Measurements from ENCODE around the gene MSMP. TPM values are rescaled to one million over a fixed set of nuclear protein-coding genes. Genes with fewer than 3 reads are reported as not detected.

Gene MSMP, protein sequence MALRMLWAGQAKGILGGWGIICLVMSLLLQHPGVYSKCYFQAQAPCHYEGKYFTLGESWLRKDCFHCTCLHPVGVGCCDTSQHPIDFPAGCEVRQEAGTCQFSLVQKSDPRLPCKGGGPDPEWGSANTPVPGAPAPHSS
- not detected in 2 replicates for total RNA-seq (2014; rRNA removed; shearing (Covaris generic))
- 0.57 and 0.81 TPM in 2 replicates for polyA plus RNA-seq (2016; fragmentation: Nextera tagmentation; extraction: Ambion mirVana)
- long read RNA-seq, result 0 reads

DNA sequence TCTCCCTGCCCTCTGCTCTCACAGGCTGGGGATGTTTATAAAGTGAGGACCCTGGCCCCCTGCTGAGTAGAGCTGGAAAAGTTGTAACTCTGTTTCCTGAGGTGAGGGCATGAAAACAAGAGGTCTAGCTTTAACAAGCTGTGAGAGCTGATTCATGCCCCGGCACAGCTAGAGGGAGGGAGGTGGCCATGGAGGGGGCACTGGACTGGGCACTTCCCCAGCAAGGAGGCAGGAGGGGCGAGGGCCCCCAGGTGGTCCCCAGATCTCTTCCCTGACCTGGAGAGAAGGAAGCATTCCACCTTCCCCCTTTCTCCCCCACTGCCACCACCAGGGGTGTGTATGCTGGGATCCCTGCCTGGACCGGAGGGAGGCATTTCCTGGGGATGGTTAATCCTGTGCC lies at the start of gene MSMP:
Gene MSMP, minus strand, starts transcription at position 13 of the 400 bp plus-strand sequence. CDS start 147 bp downstream, outside the sequence.
- Histone ChIP-seq H3K4me1 (ENCODE audit: insufficient read depth) (peaks cover 25% of the 10 kb centered on the region), H3K27ac (ENCODE audit: low read depth) (no peak within 1 kb of the TSS), H4K20me1 (replicated peaks; ENCODE audit: insufficient read depth) (no peaks in the 10 kb centered on the region; the same call in 1 of the 2 replicates), H3K36me3 (ENCODE audit: insufficient read depth) (peaks cover 4% of the 10 kb centered on the region), H3K4me2 (no peak within 1 kb of the TSS), H3K4me3 (no peak within 1 kb of the TSS), H3K79me2 (replicated peaks; ENCODE audit: insufficient read depth) (peaks cover 17% of the 10 kb centered on the region), H3F3A (replicated peaks; ENCODE audit: low read depth) (peaks cover 26% of the 10 kb centered on the region; the same call in 1 of the 2 replicates), H3K9me2 (ENCODE audit: insufficient read depth) (no peaks in the 10 kb centered on the region), H2AFZ (no peak within 1 kb of the TSS), H3K27me3 (ENCODE audit: insufficient read depth) (no peaks in the 10 kb centered on the region)
- no peaks in the 10 kb centered on the region; the same call in 1 of the 3 replicates for H3K9me3 Mint-ChIP-seq
- peaks cover 38% of the 10 kb centered on the region for H3K36me3 Mint-ChIP-seq (ENCODE audit: low read depth)
- ATAC-seq (no peak), DNase-seq (ENCODE audit: low spot score) (no peak)
- no peak for TF ChIP-seq JUNB (IDR thresholded peaks at IDR 0.05; ENCODE audit: unreplicated experiment)
- TF ChIP-seq, protein P1, sequence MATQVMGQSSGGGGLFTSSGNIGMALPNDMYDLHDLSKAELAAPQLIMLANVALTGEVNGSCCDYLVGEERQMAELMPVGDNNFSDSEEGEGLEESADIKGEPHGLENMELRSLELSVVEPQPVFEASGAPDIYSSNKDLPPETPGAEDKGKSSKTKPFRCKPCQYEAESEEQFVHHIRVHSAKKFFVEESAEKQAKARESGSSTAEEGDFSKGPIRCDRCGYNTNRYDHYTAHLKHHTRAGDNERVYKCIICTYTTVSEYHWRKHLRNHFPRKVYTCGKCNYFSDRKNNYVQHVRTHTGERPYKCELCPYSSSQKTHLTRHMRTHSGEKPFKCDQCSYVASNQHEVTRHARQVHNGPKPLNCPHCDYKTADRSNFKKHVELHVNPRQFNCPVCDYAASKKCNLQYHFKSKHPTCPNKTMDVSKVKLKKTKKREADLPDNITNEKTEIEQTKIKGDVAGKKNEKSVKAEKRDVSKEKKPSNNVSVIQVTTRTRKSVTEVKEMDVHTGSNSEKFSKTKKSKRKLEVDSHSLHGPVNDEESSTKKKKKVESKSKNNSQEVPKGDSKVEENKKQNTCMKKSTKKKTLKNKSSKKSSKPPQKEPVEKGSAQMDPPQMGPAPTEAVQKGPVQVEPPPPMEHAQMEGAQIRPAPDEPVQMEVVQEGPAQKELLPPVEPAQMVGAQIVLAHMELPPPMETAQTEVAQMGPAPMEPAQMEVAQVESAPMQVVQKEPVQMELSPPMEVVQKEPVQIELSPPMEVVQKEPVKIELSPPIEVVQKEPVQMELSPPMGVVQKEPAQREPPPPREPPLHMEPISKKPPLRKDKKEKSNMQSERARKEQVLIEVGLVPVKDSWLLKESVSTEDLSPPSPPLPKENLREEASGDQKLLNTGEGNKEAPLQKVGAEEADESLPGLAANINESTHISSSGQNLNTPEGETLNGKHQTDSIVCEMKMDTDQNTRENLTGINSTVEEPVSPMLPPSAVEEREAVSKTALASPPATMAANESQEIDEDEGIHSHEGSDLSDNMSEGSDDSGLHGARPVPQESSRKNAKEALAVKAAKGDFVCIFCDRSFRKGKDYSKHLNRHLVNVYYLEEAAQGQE (IDR thresholded peaks at IDR 0.05; ENCODE audit: unreplicated experiment), result no peak
- TF ChIP-seq, protein P2, sequence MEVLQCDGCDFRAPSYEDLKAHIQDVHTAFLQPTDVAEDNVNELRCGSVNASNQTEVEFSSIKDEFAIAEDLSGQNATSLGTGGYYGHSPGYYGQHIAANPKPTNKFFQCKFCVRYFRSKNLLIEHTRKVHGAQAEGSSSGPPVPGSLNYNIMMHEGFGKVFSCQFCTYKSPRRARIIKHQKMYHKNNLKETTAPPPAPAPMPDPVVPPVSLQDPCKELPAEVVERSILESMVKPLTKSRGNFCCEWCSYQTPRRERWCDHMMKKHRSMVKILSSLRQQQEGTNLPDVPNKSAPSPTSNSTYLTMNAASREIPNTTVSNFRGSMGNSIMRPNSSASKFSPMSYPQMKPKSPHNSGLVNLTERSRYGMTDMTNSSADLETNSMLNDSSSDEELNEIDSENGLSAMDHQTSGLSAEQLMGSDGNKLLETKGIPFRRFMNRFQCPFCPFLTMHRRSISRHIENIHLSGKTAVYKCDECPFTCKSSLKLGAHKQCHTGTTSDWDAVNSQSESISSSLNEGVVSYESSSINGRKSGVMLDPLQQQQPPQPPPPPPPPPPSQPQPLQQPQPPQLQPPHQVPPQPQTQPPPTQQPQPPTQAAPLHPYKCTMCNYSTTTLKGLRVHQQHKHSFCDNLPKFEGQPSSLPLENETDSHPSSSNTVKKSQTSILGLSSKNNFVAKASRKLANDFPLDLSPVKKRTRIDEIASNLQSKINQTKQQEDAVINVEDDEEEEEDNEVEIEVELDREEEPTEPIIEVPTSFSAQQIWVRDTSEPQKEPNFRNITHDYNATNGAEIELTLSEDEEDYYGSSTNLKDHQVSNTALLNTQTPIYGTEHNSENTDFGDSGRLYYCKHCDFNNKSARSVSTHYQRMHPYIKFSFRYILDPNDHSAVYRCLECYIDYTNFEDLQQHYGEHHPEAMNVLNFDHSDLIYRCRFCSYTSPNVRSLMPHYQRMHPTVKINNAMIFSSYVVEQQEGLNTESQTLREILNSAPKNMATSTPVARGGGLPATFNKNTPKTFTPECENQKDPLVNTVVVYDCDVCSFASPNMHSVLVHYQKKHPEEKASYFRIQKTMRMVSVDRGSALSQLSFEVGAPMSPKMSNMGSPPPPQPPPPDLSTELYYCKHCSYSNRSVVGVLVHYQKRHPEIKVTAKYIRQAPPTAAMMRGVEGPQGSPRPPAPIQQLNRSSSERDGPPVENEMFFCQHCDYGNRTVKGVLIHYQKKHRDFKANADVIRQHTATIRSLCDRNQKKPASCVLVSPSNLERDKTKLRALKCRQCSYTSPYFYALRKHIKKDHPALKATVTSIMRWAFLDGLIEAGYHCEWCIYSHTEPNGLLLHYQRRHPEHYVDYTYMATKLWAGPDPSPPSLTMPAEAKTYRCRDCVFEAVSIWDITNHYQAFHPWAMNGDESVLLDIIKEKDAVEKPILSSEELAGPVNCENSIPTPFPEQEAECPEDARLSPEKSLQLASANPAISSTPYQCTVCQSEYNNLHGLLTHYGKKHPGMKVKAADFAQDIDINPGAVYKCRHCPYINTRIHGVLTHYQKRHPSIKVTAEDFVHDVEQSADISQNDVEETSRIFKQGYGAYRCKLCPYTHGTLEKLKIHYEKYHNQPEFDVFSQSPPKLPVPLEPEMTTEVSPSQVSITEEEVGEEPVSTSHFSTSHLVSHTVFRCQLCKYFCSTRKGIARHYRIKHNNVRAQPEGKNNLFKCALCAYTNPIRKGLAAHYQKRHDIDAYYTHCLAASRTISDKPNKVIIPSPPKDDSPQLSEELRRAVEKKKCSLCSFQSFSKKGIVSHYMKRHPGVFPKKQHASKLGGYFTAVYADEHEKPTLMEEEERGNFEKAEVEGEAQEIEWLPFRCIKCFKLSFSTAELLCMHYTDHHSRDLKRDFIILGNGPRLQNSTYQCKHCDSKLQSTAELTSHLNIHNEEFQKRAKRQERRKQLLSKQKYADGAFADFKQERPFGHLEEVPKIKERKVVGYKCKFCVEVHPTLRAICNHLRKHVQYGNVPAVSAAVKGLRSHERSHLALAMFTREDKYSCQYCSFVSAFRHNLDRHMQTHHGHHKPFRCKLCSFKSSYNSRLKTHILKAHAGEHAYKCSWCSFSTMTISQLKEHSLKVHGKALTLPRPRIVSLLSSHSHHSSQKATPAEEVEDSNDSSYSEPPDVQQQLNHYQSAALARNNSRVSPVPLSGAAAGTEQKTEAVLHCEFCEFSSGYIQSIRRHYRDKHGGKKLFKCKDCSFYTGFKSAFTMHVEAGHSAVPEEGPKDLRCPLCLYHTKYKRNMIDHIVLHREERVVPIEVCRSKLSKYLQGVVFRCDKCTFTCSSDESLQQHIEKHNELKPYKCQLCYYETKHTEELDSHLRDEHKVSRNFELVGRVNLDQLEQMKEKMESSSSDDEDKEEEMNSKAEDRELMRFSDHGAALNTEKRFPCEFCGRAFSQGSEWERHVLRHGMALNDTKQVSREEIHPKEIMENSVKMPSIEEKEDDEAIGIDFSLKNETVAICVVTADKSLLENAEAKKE (CRISPR knock-in tag; IDR thresholded peaks at IDR 0.05), result no peak
- TF ChIP-seq, protein P3, sequence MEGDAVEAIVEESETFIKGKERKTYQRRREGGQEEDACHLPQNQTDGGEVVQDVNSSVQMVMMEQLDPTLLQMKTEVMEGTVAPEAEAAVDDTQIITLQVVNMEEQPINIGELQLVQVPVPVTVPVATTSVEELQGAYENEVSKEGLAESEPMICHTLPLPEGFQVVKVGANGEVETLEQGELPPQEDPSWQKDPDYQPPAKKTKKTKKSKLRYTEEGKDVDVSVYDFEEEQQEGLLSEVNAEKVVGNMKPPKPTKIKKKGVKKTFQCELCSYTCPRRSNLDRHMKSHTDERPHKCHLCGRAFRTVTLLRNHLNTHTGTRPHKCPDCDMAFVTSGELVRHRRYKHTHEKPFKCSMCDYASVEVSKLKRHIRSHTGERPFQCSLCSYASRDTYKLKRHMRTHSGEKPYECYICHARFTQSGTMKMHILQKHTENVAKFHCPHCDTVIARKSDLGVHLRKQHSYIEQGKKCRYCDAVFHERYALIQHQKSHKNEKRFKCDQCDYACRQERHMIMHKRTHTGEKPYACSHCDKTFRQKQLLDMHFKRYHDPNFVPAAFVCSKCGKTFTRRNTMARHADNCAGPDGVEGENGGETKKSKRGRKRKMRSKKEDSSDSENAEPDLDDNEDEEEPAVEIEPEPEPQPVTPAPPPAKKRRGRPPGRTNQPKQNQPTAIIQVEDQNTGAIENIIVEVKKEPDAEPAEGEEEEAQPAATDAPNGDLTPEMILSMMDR (conservative IDR thresholded peaks at IDR 0.05; ENCODE audit: low read depth in 2 of 2), result no peak
- no peak for TF ChIP-seq ZNF114 (CRISPR knock-in tag; IDR thresholded peaks at IDR 0.05)
- TF ChIP-seq ZNF331 (CRISPR knock-in tag; IDR thresholded peaks at IDR 0.05; ENCODE audit: low read depth), result no peak
- TF ChIP-seq STAT1 (IDR thresholded peaks at IDR 0.05; ENCODE audit: unreplicated experiment), result no peak
- no peak for TF ChIP-seq CREB1 (CRISPR knock-in tag; IDR thresholded peaks at IDR 0.05; ENCODE audit: low read depth)
- no peak for TF ChIP-seq ETS1 (IDR thresholded peaks at IDR 0.05)
- TF ChIP-seq POLR2AphosphoS5 (IDR thresholded peaks at IDR 0.05; ENCODE audit: low read depth), result no peak
- no peak for TF ChIP-seq NANOG (IDR thresholded peaks at IDR 0.05; ENCODE audit: borderline replicate concordance)
- no peak for TF ChIP-seq EZH2phosphoT487 (IDR thresholded peaks at IDR 0.05; ENCODE audit: unreplicated experiment)
- no peak for TF ChIP-seq EZH2 (IDR thresholded peaks at IDR 0.05; ENCODE audit: low read depth, unreplicated experiment)
- no peak within 1 kb of the TSS for H3K27ac Mint-ChIP-seq
- H3K27me3 Mint-ChIP-seq (ENCODE audit: insufficient read depth, low read depth, poor library complexity), result peaks cover 10% of the 10 kb centered on the region
- no peak within 1 kb of the TSS for H3K4me3 Mint-ChIP-seq
- peaks cover 20% of the 10 kb centered on the region for H3K4me1 Mint-ChIP-seq

Measured in GM23338 (cell line).